GM19438 (cell line): ENCODE results near the gene PAK4.
"Not testable (repeated sequence)": the region's sequence is repeated elsewhere in the genome, so short reads cannot be mapped to it uniquely, and the experiment has no call there.

Source experiments
- ATAC-seq: cut with Tn5 transposase; IDR thresholded peaks from one replicate; pipeline ENCODE4 v1.9.1; 2021; ENCODE audit warnings: low read depth; ENCODE audit not compliant: unreplicated experiment

PAK4 gene

DNA sequence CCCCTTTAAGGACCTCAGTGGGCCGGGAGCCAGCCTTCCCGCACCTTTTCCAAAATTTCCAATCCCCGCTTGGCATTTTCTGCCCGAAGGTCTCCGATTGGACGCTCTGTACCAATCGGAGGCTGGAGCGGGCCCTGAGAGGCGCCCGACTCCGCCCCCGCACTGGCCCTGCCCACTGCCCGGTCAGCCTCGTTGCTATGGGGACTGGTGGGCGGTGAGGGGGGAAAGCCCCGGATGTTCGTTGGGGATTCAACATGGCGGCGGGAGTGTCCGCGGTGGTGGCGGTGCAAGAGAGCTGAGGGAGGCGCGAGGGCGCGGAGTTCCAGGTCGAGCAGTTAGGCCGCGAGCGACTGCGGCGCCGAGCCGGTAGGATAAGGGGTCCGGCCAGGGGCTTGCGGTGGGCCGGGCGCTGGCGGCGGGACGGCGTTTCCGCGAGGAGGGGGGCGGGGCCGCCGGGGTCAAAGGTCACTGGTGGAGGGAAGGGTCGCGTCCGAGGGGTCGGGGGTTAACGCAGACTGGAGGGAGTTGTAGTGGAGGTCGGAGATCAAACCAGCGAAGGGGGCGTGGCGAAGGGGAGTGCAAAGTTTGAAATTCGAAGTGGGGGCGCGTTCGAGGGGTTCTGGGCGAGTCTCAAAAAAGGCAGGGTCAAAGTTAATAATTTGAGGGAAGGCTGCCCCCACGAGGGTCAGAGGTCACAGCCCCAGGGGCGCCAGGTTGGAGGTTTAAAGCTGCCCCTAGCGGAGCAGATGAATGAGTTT lies at the start of gene PAK4:
PAK4 (plus strand) TSS at position 233 of the 758 bp plus-strand sequence. CDS start 43,768 bp downstream, outside the sequence.
- peak; percentile 91 for ATAC-seq

DNA sequence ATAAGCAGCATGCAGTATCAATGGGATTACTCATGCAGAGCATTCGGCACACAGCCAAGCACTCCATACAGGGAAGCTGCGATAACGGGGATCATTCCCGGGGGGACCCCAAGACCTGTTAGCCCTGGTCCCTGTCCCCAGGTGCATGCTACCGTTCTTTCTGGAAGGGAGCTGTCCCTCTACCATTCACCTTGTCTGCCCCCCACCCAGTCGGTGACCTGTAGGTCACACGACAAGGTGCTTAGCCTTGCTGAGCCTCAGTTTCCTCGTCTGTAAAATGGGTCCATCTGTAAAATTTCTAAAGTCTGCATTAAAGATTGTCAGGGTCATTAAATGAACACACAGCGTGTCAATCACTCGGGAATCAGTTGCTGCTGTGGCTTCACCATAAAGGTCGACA lies 48.3 kb upstream of the PAK4 start:
- ATAC-seq: no peak

DNA sequence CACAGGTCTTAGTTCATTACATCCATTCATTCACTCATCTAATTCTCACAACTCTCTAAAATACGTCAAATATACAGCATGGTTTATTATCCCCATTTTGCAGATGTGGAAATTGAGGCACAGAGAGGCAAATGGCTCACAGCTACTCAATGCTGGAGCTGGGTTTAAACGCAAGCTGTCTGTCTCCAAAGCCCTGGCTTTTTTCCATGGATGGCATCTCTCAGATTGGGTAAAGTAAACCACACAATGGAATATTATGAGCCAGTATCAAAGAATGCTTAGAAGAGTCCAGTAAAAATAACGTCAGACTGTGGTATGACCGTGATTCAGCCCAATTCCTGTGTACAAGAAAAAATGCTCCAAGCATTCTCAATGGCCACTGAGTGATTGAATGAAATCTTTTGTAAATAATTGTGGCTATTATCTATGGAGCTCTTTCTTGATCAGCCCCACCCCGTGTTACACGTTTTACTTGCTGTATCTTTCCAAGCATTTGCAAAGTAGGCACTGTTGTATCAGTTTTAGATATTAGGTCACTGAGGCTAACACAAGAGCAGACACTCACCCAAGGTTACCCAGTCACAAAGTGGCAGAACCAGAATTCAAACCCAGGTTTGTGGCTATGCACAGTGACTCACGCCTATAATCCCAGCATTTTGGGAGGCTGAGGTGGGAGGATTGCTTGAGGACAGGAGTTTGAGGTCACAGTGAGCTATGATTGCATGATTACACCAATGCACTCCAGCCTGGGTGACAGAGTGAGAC lies 47.0 kb upstream of the PAK4 start:
- ATAC-seq: no peak

DNA sequence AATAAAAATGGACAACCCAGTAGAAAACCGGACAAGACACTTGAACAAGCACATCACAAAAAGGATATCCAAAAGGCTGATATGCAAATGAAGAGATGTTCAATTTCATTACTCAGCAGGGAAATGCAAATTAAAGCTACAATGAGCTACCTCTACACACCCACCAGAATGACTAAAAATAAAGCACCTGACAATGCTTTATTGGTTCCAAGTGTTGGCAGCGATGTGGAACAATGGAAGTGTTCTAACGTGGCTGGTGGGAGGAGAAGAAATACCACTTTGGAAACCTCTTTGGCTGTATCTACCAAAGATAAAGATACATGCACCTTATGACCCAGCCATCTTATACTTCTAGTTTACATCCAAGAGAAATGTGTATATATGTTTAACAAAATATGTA lies 45.2 kb upstream of the PAK4 start:
- no peak for ATAC-seq

DNA sequence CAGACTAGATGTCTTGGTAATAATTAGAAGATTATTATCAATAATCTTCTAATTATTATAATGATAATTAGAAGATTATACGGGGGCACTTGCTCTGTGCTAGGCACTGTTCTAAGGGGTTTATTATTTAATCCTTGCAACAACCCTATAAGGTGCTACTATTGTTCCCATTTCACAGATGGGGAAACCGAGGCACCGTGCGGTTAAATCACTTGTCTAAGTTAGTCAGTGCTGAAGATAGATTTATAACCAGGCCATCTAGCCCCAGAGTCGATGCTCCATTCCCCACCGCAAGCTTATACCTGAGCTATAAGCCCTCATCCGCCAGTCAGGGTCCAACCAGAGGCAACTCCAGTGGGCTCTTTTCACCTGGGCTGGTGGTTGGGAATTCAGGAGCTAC lies 43.4 kb upstream of the PAK4 start:
- no peak for ATAC-seq

DNA sequence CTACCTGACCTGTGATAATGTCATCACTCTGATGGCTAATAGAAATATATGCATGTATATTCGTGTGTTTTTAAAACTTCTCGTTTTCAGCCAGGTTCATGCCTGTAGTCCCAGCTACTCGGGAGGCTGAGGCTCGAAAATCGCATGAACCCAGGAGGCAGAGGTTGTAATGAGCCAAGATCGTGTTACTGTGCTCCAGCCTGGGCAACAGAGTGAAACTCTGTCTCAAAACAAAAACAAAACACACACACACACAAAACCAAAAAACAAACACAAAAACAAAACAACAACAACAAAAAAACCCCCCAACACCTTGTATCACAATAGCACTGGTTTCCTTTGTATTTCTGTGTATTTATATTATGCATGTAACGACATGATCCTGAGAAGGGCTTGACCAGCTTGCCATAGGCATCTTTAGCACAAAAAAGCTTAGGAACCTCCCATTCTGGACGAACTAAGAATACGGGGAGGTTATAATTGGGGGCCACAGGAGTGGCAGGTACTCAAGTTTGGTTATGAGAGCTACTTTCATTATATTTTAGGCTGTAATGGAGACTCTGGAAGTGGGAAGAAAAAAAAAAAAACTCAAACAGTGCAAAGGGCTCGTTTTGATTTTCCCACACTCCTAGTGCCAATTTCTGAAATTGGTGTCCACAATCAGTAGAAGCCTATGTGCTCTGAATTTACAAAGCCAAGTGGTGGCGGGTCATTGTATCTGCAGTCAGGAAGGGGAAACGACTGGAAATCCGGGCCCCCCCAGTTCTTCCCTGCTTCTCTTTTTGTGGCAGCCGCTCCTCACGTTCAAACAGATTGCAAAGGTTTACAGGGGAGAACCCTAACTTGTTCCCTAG lies 42.6 kb upstream of the PAK4 start:
- ATAC-seq: no peak

DNA sequence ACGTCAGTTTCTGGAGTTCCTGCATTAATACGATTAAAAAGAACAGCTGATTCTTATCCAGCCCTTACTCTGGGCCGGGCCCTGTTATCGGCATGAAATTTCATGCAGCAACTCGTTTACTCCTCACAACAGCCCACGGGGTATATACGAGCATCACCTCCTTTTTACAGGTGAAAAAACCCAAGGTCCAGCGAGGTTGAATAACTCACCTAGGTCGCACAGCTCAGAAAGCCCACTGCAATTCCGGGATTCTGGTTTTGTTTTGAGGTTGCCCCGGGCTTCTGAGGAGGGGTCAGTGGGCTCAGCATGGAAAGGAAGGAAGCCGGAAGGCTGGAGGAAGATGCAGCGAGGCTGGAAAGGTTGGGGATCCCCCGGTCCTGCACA lies 42.0 kb upstream of the PAK4 start:
- ATAC-seq: no peak

DNA sequence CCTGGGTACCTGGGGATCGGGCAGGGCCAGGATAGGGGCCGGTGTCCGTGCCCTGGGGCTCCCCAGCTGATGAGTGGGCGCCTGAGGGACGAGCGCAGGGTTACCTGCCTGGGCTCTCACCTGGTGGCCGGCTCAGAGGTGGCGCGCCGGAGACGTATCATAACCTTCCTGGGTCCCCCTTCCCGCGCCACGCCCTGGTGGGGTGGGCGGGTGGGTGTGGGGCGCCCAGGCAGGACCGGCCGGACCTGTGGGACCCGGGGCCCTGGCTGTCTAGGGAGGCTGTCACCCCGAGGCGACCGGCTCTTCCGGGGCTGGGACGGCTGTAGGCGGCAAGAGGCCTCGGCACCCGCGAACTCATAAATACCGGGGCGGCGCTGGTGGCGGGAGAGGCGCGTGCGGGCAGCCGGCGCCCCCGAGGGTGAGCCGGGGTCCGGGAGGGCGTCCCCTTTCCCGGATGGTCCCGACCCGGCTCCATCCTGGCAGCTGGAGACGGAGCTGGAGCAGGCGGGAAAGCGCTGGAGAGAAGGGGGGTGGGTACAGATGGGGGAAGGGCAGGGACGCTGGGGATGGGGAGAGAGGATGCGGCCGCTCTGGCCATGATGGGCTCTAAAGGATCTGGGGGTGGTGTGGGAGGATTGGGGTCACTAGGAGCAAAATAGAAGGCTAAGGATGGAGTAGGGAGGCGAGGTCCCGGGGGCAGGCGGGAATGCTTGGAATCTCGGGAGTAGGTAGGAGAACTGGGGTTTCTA lies 41.4 kb upstream of the PAK4 start, which contains the start of gene ACP7:
ACP7 (plus strand) TSS at position 386 of the 749 bp plus-strand sequence. CDS start 902 bp downstream, outside the sequence.
- ATAC-seq: no peak

DNA sequence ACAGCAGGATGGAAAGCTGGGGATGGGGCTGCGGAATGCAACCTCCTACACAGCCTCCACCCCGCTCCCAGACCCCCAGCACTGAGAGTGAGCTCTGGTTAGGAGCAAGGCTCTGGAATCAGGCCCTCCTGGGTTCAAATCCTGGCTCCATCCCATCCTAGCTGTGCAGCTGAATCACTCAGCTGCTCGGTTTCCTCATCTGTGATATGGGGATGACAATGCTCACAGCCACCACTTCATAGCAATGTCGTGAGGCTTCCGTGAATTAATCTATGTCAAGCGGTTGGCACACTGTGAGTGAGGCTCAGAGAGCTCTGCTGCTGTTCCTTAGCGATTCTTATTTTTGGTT lies 40.9 kb upstream of the PAK4 start:
- no peak for ATAC-seq

DNA sequence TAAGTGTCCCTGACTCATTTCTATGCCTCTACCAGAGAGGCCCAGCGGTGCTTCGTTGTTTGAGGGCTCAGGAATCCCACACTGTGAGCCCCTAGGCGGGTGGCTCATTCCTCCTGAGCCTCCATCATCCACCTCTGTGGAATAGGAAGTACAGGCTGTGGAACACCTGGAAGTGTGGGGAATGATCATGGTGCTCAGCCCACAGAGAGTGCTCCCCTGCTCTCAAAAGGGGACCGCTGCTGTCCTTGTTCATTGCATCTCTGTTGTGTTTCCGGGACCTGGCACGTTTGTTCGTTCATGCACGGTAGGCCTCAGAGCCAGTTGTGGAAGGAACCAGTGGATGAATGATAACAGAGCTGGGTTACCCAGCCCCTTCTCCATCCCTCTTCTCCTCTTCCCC lies 40.2 kb upstream of the PAK4 start:
- ATAC-seq: no peak

DNA sequence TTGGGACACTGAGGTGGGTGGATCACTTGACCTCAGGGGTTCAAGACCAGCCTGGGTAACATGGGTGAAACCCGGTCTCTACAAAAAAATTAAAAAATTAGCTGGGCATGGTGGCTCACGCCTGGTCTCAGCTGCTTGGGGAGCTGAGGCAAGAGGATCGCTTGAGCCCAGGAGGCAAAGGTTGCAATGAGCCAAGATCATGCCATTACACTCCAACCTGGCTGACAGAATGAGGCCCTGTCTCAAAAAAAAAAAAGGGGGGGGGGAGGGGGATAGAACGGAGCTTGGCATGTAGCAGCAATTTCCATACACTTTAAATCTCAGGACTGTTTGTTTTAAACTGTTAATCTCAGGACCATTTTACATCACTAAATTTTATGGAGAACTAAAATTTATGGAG lies 39.2 kb upstream of the PAK4 start:
- no peak for ATAC-seq

DNA sequence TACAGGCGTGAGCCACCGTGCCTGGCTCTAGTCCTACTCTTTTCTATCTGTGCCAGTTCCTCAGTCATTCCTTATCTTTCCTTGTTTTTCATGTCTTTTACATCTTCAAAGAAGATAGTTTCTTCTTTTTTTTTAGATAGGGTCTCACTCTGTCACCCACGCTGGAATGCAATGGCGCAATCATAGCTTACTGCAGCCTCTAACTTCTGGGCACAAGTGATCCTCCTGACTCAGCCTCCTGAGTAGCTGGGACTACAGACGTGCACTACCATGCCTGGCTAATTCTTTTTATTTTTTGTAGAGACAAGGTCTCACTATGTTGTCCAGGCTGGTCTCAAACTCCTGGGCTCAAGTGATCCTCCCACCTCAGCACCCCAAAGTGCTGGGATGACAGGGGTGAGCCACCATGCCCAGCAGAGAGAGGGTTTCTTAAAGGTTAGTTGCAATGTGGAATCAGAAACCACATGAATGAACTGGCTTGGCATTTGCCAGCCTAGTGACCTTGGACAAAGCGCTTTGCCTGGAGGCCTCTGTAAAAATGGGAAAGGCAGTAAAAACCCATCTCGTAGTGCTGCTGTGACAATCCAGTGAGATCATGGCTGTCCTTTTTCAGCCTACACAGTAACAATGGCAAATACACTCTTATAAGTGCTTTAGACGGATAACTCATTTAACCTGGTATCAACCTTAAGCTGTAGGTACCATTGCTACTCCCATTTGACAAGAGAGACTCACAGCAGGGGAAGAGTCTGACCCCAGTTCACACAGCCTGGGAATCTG lies 37.5 kb upstream of the PAK4 start:
- no peak for ATAC-seq

DNA sequence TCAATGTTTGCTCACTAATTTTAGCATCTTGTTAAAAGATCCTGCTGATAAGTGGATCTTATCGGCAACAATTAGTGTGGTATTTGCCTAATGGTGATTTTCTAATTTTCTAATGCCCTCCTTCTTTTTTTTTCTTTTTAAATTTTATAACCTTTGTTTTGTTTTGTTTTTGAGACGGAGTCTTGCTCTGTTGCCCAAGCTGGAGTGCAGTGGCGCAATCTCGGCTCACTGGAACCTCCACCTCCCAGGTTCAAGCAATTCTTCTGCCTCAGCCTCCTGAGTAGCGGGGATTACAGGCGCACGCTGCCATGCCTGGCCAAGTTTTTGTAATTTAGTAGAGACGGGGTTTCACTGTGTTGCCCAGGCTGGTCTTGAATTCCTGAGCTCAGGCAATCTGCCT lies 35.6 kb upstream of the PAK4 start:
- not testable (repeated sequence) for ATAC-seq

DNA sequence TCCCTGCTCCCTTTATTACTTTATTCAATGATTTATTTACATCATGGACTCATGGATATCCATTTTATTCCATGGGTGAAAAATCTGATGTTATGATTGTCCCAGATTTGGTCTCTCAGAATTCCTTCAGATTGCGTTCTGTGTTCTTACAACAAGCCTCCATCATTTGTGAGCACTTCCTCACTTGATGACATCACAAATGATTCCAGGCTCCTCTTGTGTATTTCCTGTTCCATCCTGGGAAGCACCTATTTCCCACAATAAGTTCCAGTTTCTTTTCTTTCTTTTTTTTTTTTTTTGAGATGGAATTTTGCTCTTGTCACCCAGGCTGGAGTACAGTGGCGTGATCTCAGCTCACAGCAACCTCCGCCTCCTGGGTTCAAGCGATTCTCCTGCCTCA lies 34.7 kb upstream of the PAK4 start:
- no peak for ATAC-seq

DNA sequence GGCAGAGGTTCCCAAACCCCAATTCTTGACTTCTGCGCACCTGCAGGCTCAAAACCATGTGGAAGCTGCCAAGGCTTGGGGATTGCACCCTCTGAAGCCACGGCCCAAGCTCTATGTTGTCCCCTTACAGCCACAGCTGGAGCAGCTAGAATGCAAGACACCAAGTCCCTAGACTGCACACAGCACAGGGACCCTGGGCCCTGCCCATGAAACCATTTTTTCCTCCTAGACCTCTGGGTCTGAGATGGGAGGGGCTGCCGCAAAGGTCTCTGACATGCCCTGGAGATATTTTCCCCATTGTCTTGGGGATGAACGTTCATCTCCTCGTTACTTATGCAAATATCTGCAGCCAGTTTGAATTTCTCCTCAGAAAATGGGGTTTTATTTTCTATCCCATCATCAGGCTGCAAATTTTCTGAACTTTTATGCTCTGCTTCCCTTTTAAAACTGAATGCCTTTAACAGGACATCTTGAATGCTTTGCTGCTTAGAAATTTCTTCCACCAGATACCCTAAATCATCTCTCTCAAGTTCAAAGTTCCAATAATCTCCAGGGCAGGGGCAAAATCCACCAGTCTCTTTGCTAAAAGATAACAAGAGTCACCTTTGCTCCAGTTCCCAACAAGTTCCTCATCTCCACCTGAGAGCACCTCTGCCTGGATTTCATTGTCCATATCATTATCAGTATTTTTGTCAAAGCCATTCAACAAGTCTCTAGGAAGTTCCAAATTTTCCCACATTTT lies 29.6 kb upstream of the PAK4 start:
- not testable (repeated sequence) for ATAC-seq

DNA sequence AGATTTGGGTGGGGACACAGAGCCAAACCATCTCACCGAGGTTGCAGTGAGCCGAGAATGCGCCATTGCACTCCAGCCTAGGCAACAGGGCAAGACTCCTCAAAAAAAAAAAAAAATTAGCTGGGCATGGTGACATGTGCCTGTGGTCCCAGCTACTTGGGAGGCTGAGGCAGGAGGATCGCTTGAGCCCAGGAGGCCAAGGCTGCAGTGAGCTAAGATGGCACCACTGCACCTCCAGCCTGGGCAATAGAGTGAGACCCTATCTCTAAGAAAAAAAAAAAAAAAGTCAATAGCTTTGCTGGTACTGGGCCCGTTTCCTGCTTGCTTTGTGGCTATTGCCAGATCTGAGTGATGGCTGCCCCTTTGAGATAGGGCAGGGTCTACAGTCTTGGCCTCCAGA lies 28.3 kb upstream of the PAK4 start:
- no peak for ATAC-seq

DNA sequence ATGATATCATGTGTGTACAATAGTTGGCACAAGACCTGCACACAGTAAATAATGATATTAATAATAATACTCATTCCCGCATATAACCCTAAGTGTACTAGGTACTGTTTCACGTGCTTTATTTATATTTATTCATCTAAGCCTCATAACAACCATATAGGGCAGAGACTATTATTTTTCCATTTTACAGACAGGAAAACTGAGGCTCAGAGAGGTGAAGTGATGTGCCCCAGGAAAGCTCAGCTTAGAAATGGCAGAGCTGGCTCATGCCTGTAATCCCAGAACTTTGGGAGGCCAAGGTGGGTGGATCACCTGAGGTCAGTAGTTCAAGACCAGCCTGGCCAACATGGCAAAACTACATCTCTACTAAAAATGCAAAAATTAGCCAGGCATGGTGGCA lies 27.9 kb upstream of the PAK4 start:
- no peak for ATAC-seq

DNA sequence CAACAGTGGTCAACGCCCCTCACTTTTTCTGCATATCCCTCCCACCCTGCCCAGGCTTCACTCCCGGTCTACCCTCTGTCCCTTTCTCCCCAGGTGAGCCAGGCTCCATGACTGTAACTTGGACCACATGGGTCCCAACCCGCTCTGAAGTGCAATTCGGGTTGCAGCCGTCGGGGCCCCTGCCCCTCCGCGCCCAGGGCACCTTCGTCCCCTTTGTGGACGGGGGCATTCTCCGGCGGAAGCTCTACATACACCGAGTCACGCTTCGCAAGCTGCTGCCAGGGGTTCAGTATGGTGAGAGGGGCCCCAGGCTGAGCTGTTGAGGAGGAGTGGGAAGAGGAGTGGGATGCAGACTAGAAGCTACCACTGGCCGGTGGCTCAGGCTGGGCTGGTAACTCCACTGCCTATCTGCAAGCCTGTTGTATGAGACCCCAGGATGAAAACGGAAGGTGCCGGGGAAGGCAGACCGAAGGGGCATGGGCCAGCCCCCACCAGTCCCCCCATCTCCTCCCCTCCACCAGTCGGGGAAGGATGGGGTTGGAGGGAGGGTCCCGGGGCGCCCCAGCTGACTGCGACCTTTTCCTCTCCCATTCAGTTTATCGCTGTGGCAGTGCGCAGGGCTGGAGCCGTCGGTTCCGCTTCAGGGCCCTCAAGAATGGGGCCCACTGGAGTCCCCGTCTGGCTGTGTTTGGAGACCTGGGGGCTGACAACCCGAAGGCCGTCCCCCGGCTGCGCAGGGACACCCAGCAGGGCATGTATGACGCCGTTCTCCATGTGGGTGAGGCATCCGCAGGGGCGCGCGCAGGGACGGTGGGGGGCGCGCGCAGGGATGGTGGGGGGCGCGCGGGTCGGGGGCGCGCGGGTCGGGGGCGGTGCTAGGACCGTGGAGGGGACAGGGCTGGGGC lies 27.0 kb upstream of the PAK4 start:
- no peak for ATAC-seq
